SJSA1 (cell line): ENCODE measurements around the gene PDE11A. TPM values are rescaled to one million over a fixed set of nuclear protein-coding genes. Genes with fewer than 3 reads are reported as not detected.

Experiments used
- DNase-seq, 2 experiments: peaks; one replicate each; pipeline ENCODE4 v3.0.0-alpha.2; 2015 to 2020; ENCODE audit warnings: low spot score in 2 of 2, low read depth in 1 of 2
- H3K27ac ChIP-seq: fragments of 250-450 bp; sonication (Bioruptor Pico); 2 replicates; pipeline ENCODE4 v1.5.1; 2020; ENCODE audit warnings: mild to moderate bottlenecking, moderate library complexity
- H3K27me3 ChIP-seq: fragments of 250-450 bp; sonication (Bioruptor Pico); replicated peaks from 2 replicates; pipeline ENCODE4 v1.5.1; 2020; ENCODE audit warnings: mild to moderate bottlenecking, moderate library complexity
- H3K36me3 ChIP-seq: fragments of 250-450 bp; sonication (Bioruptor Pico); 2 replicates; pipeline ENCODE4 v1.5.1; 2020; ENCODE audit warnings: mild to moderate bottlenecking
- H3K4me1 ChIP-seq: fragments of 250-450 bp; sonication (Bioruptor Pico); replicated peaks from 2 replicates; pipeline ENCODE4 v1.6.1; 2021; ENCODE audit warnings: mild to moderate bottlenecking
- H3K4me3 ChIP-seq: fragments of 250-450 bp; sonication (Bioruptor Pico); 2 replicates; pipeline ENCODE4 v1.5.1; 2020; ENCODE audit warnings: mild to moderate bottlenecking
- H3K9me3 ChIP-seq: fragments of 250-450 bp; sonication (Bioruptor Pico); replicated peaks from 2 replicates; pipeline ENCODE4 v1.5.1; 2020; ENCODE audit warnings: mild to moderate bottlenecking
- total RNA-seq: library from RNA; depleted of rRNA; stranded (reverse); fragments of >200 nt; shearing (Covaris generic); gene quantifications from 2 replicates; pipeline ENCODE4 v1.2.3, GENCODE V29; 2014

PDE11A gene
- total RNA-seq, 1 experiment from 2014 or later: 0.42 TPM

DNA sequence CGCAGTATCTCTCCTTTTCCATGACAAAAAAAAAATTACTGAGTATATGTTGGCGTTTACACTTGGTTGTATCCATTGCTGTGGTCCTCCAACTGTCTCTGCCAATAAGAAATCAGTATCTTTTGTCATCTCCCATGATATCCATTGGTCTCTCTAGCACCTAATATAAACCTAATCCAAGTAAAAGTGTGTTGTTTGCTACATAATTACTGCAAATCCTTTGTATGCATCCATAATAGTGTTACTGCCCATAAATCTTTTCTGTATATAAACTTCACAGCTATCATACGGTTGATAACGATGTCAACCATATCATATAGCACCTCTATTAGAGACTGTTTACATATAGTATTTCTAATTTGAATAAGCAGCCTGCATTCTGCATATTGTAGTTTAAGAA lies 453.1 kb downstream of the PDE11A start:
- Histone ChIP-seq H3K4me1 (peaks cover 4% of the 10 kb centered on the region; the same call in 1 of the 2 replicates), H3K9me3 (no peaks in the 10 kb centered on the region), H3K36me3 (no peaks in the 10 kb centered on the region), H3K4me3 (no peak overlapping the region), H3K27ac (no peak overlapping the region), H3K27me3 (no peaks in the 10 kb centered on the region; the same call in 1 of the 2 replicates)
- no peak for DNase-seq

DNA sequence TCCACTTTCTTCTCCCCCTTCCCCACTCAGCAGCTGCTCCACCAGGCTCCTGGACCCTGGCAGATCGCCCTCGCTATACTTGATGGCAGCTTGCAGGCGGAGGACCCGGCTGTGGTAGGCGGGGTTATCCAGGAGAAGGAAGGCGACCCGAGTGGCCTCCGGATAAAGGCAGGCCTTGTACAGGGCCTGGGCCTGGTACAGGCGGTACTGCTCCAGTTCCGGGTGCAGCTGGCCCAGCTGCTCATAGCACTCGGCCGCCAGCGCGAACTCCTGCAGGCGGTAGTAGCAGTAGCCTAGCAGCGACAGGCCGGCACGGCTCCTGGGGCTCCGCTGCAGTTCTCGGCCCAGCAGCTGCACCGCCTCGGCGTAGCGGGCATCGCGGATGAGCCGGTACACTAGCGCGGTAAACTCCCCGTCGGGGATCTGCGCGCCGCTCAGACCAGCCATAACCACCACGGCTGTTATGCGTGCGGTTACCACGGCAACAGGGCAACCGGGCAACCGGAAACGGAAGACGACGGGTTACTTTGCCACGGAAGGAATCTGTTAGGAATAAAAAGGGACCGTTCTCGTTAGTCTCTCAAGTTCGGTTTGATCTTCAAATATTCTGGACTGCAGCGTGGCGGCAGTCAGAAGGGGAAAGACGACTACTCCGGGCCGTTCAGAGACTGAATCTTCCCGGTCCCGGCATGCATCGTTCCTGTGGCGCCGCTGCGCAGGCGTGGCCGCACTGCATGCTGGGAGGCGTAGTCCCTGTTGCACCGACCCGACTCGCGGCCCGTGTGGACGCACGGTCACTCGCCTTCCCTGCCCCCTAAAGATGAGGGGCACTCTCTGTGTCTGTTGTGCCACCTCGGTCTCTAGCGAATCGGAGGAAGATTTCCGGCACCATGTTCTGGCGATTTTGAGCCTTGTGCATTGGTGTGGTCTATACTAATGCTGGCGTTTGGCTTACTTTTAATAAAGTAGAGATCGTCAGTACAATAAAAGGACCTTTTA lies 454.0 kb downstream of the PDE11A start:
- Histone ChIP-seq H3K36me3 (no peaks in the 10 kb centered on the region), H3K27me3 (no peaks in the 10 kb centered on the region; the same call in 1 of the 2 replicates), H3K9me3 (no peaks in the 10 kb centered on the region), H3K27ac (peak overlapping the region; percentile 98), H3K4me3 (peak overlapping the region; percentile 72), H3K4me1 (peaks cover 4% of the 10 kb centered on the region; the same call in 1 of the 2 replicates)
- peak; percentile 89 to 95 for DNase-seq

DNA sequence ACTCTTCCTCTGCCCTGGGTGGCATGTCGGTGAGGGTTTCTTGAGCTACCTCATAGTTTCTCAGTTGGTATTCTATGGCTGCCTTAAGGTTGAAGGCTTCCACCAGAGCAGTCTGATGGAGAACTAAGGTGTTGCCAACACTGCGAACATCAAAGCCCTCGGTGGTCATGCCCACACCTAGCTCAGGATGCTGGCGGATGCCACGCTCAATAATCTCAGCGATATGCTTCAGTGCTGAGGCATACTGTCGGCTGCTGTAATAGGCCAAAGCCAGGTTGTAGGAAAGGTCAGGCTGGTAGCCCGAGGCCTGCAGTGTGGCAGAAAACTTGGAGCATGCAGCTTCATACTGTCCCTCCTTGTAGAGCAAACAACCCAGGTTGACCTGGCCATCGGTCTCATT lies 454.7 kb downstream of the PDE11A start:
- Histone ChIP-seq H3K27me3 (no peaks in the 10 kb centered on the region), H3K27ac (peak overlapping the region; percentile 98), H3K4me3 (peak overlapping the region; percentile 72), H3K9me3 (no peaks in the 10 kb centered on the region), H3K36me3 (no peaks in the 10 kb centered on the region), H3K4me1 (peaks cover 4% of the 10 kb centered on the region; the same call in 1 of the 2 replicates)
- no peak for DNase-seq

GRCh38 chr2:177616731-177617130 lies 455.8 kb downstream of the PDE11A start:
- H3K9me3 ChIP-seq: no peaks in the 10 kb centered on the region
- no peak overlapping the region for H3K27ac ChIP-seq
- H3K27me3 ChIP-seq: no peaks in the 10 kb centered on the region
- no peak for DNase-seq
- H3K4me3 ChIP-seq: no peak overlapping the region
- H3K4me1 ChIP-seq: peaks cover 4% of the 10 kb centered on the region; the same call in 1 of the 2 replicates
- H3K36me3 ChIP-seq: no peaks in the 10 kb centered on the region

- peaks cover 4% of the 10 kb centered on the region; the same call in 1 of the 2 replicates for H3K4me1 ChIP-seq
- H3K36me3 ChIP-seq: no peaks in the 10 kb centered on the region
- H3K4me3 ChIP-seq: no peak overlapping the region
- H3K27me3 ChIP-seq: no peaks in the 10 kb centered on the region
- H3K27ac ChIP-seq: no peak overlapping the region
- no peaks in the 10 kb centered on the region for H3K9me3 ChIP-seq
- no peak for DNase-seq
Observed at GRCh38 chr2:177616066-177616465, 456.5 kb downstream of the PDE11A start.

DNA sequence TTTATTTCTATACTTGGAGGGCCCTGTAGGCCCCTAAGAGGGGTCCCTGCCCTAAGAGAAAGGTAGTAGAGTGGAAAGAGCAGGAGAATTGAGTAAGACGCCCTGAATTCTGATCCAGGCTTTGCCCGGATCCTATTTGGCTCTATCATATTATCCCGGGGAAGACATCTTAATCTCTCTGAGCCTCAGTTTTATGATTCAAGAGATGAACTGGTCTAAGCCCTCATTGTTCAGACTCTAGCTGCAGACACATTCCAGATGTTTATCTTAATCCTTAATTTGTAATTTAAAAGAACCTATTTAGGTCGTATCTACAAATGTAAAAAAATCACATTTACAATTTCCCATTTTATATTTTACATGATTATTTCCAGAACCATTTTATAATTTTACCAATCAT lies 459.9 kb downstream of the PDE11A start:
- H3K36me3 ChIP-seq: no peaks in the 10 kb centered on the region
- no peaks in the 10 kb centered on the region for H3K4me1 ChIP-seq
- no peak overlapping the region for H3K4me3 ChIP-seq
- H3K27ac ChIP-seq: no peak overlapping the region
- no peaks in the 10 kb centered on the region for H3K27me3 ChIP-seq
- H3K9me3 ChIP-seq: no peaks in the 10 kb centered on the region
- DNase-seq: no peak

DNA sequence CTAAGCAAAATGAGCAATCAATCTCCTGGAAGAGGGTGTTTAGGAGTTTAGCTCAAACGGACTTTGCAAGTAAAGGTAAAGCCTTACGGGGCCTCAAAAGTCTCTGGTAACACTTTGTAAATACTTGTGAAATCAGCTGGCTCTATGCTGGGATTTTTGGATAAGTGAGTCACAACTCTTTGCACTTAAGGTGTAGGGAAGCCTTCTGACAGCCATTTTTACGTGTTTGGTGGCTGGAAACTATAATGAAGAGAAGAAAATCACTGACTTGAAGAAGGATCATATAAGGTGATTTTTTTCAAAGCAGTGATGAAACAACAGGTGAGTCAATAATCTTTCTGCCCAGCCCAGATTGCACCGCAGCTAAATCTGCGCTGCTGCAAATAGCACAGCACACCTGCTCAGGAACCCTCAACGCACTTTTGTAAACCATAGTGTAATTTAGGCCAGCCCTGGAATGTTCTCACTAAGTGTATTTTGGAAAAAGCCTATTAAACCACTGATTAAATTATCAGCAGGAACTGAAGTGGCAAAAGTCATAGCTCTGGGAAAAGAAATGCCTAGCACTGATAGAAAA lies 461.2 kb downstream of the PDE11A start:
- Histone ChIP-seq H3K9me3 (no peaks in the 10 kb centered on the region), H3K4me1 (no peaks in the 10 kb centered on the region), H3K27ac (no peak overlapping the region), H3K4me3 (no peak overlapping the region), H3K36me3 (no peaks in the 10 kb centered on the region), H3K27me3 (no peaks in the 10 kb centered on the region)
- no peak for DNase-seq

GRCh38 chr2:177610813-177611212 lies 461.8 kb downstream of the PDE11A start:
- Histone ChIP-seq H3K27ac (no peak overlapping the region), H3K4me3 (no peak overlapping the region), H3K36me3 (no peaks in the 10 kb centered on the region), H3K27me3 (no peaks in the 10 kb centered on the region), H3K4me1 (no peaks in the 10 kb centered on the region), H3K9me3 (no peaks in the 10 kb centered on the region)
- DNase-seq: no peak

DNA sequence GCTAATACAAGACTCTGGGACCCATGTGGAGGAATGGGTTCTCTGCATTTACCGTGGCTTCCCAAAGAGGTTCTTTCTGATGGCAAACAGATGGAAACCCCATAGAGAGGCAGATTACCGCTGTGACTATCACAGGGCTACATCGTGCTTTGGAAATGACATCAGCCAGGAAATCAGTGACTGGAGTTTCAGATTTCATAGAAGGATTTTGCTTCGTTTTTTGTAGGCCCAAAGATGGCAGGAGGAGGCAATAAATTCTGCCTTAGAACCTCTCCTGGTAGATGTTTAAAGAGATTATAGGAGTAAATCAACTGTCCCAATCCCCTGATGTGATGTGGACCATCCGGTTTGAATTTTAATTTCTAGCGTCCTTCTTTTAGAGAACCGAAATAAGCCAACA lies 465.9 kb downstream of the PDE11A start:
- Histone ChIP-seq H3K27ac (no peak overlapping the region), H3K9me3 (no peaks in the 10 kb centered on the region), H3K36me3 (no peaks in the 10 kb centered on the region), H3K4me1 (peaks cover 4% of the 10 kb centered on the region; the same call in 1 of the 2 replicates), H3K27me3 (no peaks in the 10 kb centered on the region), H3K4me3 (no peak overlapping the region)
- no peak for DNase-seq

DNA sequence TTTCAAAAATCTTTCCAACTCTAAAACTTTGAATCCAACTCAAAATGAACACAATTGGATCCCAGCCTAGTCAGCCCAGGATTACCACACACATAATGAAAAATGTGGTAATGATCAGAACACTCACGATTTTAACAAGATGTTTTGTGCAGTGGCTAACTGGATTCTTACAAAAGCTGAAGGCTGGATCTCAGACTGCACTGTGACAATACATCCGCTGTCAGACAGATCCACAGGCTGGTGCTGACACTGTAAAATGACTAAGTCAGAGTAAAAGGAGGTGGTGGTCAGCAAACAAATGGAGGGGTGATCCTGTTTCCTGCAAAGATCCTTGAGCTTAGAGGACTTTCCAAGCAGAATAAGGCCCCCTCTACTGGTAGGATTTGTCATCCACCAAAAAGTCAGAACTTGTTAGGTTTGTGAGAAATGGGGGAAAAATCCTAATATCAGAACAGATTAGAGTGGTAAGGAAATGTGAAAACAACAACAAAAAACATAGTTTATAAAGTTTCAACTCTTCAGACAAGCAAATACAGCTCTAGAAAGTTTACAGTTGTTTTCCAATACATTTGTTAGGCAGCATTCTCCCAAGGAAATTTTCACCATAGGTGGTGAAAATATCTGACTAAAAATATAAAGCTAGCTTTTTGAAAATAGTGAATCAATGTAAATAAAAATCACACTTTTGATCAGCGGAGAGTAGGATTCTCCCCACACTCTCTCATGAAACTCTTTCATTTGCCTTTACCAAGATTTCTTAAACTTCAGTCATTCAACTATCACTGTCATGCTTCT lies 468.1 kb downstream of the PDE11A start:
- Histone ChIP-seq H3K4me3 (no peak overlapping the region), H3K36me3 (no peaks in the 10 kb centered on the region), H3K27me3 (no peaks in the 10 kb centered on the region), H3K4me1 (peaks cover 4% of the 10 kb centered on the region; the same call in 1 of the 2 replicates), H3K27ac (no peak overlapping the region), H3K9me3 (no peaks in the 10 kb centered on the region)
- peak; percentile 45 to 47 for DNase-seq

DNA sequence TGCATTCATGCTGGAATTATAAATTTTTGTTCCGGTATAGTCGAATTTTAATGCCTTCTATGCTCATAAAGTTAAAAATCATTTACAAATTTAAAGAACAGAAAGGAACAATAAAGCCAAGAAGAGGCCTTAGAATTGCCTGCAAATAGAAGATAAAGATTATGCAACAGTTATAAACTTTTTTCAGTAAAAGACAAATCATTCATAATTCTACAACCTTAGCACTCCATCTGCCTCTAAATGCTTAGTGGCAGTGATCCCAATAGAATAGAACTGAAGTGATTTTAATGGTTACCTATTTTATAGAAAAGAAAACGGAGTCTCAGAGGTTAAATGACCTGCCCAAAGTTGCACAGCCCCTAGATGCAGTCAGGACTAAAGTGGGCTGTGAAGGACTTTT lies 468.8 kb downstream of the PDE11A start:
- no peak overlapping the region for H3K27ac ChIP-seq
- H3K9me3 ChIP-seq: no peaks in the 10 kb centered on the region
- H3K27me3 ChIP-seq: no peaks in the 10 kb centered on the region; the same call in 1 of the 2 replicates
- no peak overlapping the region for H3K4me3 ChIP-seq
- H3K4me1 ChIP-seq: peaks cover 4% of the 10 kb centered on the region; the same call in 1 of the 2 replicates
- H3K36me3 ChIP-seq: no peaks in the 10 kb centered on the region
- no peak for DNase-seq

- DNase-seq: no peak
- Histone ChIP-seq H3K4me1 (peaks cover 4% of the 10 kb centered on the region; the same call in 1 of the 2 replicates), H3K27ac (no peak overlapping the region), H3K9me3 (no peaks in the 10 kb centered on the region), H3K36me3 (no peaks in the 10 kb centered on the region), H3K4me3 (no peak overlapping the region), H3K27me3 (no peaks in the 10 kb centered on the region; the same call in 1 of the 2 replicates)
Observed at GRCh38 chr2:177603181-177603580, 469.4 kb downstream of the PDE11A start.

- H3K27ac ChIP-seq: no peak overlapping the region
- H3K4me3 ChIP-seq: no peak overlapping the region
- peaks cover 4% of the 10 kb centered on the region; the same call in 1 of the 2 replicates for H3K4me1 ChIP-seq
- H3K27me3 ChIP-seq: no peaks in the 10 kb centered on the region; the same call in 1 of the 2 replicates
- no peaks in the 10 kb centered on the region for H3K36me3 ChIP-seq
- no peak for DNase-seq
- H3K9me3 ChIP-seq: no peaks in the 10 kb centered on the region
Observed at GRCh38 chr2:177602611-177603164, 469.9 kb downstream of the PDE11A start.
